Measurements from ENCODE around the gene DPYSL3. TPM values are rescaled to one million over a fixed set of nuclear protein-coding genes. Genes with fewer than 3 reads are reported as not detected.

The DPYSL3 gene
- total RNA-seq, 1 experiment from 2014 or later = 17.2 TPM

DNA sequence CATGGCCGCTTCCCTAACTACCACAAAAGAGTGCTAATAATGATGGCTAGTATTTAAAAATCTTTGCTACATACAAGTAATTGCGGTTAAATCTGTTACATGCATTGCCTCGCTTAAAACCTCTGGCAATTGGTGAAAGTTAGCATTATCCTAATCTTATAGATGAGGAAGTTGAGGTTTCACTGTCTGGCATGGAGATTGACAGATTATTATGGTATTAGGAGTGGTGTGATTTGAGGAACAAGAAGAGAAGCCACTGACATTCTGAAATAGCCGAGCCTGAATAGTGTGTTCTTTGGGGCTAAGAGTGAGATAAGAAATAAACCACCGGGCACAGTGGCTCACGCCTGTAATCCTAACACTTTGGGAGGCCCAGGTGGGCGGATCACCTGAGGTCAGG lies 45.3 kb upstream of the DPYSL3 start:
- CTCF ChIA-PET = no interaction called here
- intact Hi-C loops (cut with micrococcal nuclease) = no loop called here
- Histone ChIP-seq H3K27me3 (ENCODE audit: insufficient read depth, low read length) (0 out of 2 replicates have a peak, but pooled peaks cover 7% of the 10 kb centered on the region), H3K9me3 (ENCODE audit: control insufficient read depth in 1 of 2, insufficient read depth in 1 of 2, low read depth in 1 of 2, low read length in 2 of 2) (no peaks in the 10 kb centered on the region), H3K79me2 (ENCODE audit: insufficient read depth, low read length) (no peaks in the 10 kb centered on the region), H3K36me3 (ENCODE audit: control insufficient read depth in 1 of 2, insufficient read depth in 2 of 2, low read length in 2 of 2) (no peaks in the 10 kb centered on the region), H3K9me2 (ENCODE audit: insufficient read depth) (no peaks in the 10 kb centered on the region), H3K4me3 (replicated peaks in 1 of 2; ENCODE audit: low read depth in 1 of 2, low read length in 2 of 2) (no peak overlapping the region), H2AFZ (ENCODE audit: low read depth, low read length, poor library complexity, severe bottlenecking) (no peak overlapping the region), H4K20me1 (ENCODE audit: insufficient read depth) (no peaks in the 10 kb centered on the region), H3K4me1 (ENCODE audit: control insufficient read depth in 1 of 2, insufficient read depth in 2 of 2, low read length in 2 of 2) (no peaks in the 10 kb centered on the region), H3K27ac (ENCODE audit: low read depth, low read length) (no peak overlapping the region), H3K4me2 (ENCODE audit: low read length) (no peak overlapping the region), H3K9ac (ENCODE audit: low read length) (no peak overlapping the region)
- POLR2A ChIA-PET = no interaction called here
- RAD21 ChIA-PET (ENCODE audit: low non-redundant PET in 1 of 2, low total read pairs in 2 of 2, uncharacterized antibody in 2 of 2, unreplicated experiment in 2 of 2) = no interaction called here
- no peak for ATAC-seq
- TF ChIP-seq JUND (IDR thresholded peaks at IDR 0.05) (no peak), SIN3A (IDR thresholded peaks at IDR 0.05; ENCODE audit: low read depth) (no peak), RAD21 (IDR thresholded peaks at IDR 0.05; ENCODE audit: low read depth) (no peak), SRF (IDR thresholded peaks at IDR 0.05; ENCODE audit: low read depth) (no peak), CBX3 (IDR thresholded peaks at IDR 0.05; ENCODE audit: low read depth) (no peak), TCF7L2 (IDR thresholded peaks at IDR 0.05; ENCODE audit: borderline replicate concordance, extremely low read depth, insufficient read depth, insufficient read length) (no peak), REST (IDR thresholded peaks at IDR 0.05; ENCODE audit: low read depth) (no peak), MAX (IDR thresholded peaks at IDR 0.05) (no peak), CTCF (IDR thresholded peaks at IDR 0.05 in 2 of 3, conservative IDR thresholded peaks at IDR 0.05 in 1 of 3; ENCODE audit: borderline replicate concordance in 1 of 3, insufficient read depth in 1 of 3, low read depth in 2 of 3, low read length in 2 of 3) (no peak), ZBTB33 (IDR thresholded peaks at IDR 0.05; ENCODE audit: extremely low read depth, insufficient replicate concordance, low read length) (no peak), POLR2A (IDR thresholded peaks at IDR 0.05; ENCODE audit: borderline replicate concordance, extremely low read depth, insufficient read depth, insufficient read length) (no peak), ZFX (IDR thresholded peaks at IDR 0.05) (no peak), ZNF274 (IDR thresholded peaks at IDR 0.05; ENCODE audit: low read depth, low read length) (no peak), CEBPB (IDR thresholded peaks at IDR 0.05; ENCODE audit: low read depth) (no peak), POLR2AphosphoS5 (IDR thresholded peaks at IDR 0.05; ENCODE audit: low read depth, low read length) (no peak), FOSL1 (IDR thresholded peaks at IDR 0.05; ENCODE audit: low read depth) (no peak), YY1 (IDR thresholded peaks at IDR 0.05; ENCODE audit: extremely low read depth, insufficient replicate concordance, low read depth, low read length) (no peak)
- TF ChIP-seq, protein P1, sequence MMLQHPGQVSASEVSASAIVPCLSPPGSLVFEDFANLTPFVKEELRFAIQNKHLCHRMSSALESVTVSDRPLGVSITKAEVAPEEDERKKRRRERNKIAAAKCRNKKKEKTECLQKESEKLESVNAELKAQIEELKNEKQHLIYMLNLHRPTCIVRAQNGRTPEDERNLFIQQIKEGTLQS (IDR thresholded peaks at IDR 0.05) = no peak
- DNase-seq (ENCODE audit: low read depth, low spot score) = no peak
- BruUV-seq (replicated peaks) = no TSS peak
